NCI-H524 treated with DMSO at 0.1 percent for 48 hours (cell line): Measurements from ENCODE around the gene EIF4EBP2.

Source experiments
- DNase-seq: peaks from one replicate; lab custom pipeline; 2025; lab: John Stamatoyannopoulos, UW

The EIF4EBP2 gene

DNA sequence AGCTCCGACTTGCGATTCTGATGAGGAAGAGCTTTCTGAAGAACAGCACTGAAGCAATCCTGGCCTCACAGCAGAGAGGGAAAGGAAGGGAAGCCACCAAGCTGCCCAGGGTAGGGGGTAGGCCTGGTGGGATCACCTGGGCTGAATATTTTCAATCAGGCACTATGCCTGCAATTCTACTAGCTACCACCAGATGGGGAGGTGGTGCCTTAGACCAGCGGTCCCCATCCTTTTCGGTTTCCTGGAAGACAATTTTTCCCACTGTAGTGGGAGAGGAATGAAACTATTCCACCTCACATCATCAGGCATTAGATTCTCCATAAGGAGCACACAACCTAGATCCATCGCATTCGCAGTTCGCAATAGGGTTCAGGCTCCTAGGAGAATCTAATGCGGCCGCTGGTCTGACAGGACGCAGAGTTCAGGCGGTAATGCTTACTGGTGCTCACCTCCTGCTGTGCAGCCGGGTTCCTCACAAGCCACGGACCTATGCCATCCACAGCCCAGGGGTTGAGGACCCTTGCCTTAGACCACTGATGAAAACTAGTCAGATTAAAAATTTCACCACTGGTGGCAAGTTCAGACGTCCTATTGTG, 24.3 kb upstream of the EIF4EBP2 start:
- no peak for DNase-seq

DNA sequence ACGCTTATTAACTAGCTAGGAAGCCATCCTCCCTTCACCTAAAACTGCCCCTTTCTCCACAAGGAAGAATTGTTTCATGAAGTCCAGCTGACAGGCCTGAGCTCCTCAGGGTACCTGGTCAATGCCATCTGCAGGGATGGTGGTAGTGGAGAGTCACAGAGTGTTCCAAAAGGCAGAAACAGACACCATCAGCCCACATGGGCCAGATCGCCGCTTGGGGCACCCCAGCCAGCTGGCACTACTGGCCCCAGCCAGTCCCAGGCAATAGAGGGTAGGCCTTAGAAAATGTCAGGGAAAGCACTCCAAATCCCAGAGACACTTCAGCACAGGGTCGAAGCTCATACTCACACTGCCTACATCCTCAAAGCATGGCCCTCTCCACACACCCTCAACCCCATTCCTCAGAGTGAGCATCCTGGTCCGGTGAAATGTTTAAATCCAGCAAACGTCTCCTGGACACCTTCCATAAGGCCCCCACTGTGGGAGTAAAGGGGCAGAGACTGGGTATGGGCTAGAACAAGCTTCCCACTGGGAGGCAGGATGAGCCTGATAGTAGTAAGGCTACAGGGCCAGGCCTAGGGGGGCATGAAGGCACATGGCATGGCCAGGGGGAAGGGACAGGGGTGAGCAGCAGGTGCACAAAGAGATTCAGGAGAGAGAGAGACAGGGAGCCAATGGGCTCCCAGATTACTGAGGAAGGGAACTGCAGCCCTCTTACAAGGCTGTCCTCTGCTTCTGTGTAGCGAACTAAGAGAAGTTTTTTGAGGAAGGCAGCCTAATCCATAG, 23.4 kb upstream of the EIF4EBP2 start:
- peak; percentile 5 for DNase-seq

DNA sequence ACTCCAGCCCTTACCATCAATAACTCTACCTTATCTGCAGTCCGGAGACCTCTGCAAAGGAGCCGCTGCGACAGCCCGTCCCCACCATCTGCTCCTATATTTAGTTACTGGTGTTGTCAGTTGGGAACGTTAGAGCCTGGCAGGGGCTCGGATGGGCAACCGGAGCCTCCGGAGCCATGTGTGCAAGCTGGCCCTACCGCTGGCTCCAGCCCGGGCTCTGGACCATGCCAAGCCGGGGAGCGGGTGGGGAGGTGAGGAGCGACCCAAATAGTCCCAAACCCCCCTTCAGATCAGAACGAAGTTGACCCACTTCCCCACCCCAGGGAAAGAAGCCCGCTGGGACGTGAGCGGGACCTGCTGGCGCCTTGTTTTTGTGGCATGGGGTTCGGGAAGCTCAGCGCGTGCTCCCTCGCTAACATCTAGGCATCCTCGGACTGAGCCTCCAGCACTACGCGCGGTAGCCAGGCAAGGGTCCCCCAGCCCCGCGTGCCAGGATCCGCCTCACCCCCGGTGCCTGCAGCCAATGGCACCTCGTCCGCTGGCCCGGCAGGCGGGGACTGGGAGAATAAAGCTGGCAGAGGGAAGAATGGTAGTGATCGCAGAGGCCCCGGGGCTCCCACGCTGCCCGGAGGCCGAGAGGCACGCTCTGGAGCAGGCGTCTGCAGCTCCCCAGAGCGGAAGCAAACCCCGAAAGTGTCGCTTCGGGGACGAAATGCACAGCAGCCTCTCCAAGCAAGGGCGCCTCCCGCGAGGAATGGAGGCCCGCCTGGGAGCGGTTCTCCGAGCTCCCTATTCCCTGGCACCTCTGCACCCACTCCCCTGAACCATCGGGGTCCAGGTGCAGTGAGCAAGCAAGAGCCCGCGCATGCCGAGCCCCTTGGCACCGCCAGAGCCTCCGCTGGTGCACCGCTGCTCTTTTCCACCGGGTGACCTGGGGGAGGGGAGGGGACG, 22.2 kb upstream of the EIF4EBP2 start:
- DNase-seq: peak; percentile 47

DNA sequence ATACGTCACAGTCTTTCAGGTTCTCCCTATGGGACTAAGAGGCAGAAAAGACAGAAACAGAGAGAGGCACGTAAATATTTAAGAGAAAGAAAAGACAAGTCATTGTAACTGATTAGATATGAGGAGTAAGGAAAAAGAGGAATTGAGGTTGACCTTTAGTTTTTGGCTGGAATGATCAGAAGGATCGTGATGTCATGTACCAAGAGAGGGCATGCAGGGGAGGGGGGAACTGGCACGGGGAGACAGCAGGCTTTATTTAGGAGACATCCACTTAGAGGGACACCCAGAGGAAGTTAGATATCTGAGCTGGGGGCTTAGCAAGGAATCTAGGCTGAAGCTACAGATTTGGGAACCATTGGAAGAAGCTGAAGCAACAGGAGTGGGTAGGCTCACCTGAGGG, 12.3 kb upstream of the EIF4EBP2 start:
- no peak for DNase-seq

GRCh38 chr10:70396140-70396539, 7.8 kb upstream of the EIF4EBP2 start:
- DNase-seq: no peak

GRCh38 chr10:70399177-70399576, 4.8 kb upstream of the EIF4EBP2 start:
- DNase-seq: no peak

- DNase-seq: no peak
Observed at GRCh38 chr10:70403483-70404035, 386 bp upstream of the EIF4EBP2 start.

DNA sequence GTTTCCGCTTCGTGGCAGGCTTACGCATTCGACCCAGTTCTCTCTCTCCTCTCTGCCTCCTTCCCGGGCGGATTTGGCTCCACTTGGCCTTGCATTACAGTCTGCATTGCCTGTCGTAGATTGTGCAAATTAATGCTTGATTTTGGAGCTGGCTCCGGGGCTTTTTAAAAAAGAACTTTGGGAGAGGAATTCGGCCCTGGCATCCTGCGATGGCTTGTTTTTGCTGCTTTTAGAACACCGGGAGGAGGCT, 767 bp downstream of the EIF4EBP2 start:
- DNase-seq: no peak

DNA sequence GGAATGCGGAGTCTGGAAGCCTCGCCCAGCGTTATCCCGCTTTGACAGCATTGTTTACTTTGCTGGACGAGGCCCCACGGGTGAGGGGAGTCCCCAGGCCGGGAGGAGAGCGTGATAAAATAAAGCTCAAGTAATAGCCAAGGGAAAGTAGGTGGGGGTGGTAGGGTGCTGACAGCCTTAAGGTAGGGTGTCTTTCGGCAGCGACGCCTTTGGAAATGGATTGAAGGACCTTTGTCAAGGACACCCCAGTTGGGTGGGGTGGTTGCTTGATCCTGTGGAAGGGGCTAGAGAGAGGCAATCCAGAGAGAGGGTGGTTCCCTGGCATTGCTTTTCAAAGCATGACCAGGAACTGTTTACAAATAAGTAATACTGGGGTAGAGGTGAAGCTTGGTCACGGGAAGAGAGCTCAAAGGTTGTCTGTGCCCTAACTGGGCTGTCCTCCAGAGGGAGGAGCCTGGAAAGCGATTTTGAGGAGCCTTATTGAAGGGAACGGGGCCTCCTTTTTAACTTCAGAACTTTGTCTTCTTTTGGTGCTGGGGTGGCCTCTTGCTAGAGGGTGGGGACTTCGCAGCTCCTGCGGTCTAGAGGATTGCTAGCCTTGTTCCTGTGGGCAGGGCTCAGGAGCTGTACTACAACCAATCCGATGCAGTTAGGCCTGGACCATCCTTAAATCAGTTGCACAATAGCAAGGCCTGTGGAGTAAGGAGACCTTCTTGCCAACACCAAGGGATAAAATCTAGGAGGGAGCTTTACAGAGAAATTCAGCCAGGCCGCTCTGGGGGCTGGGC, 1.3 kb downstream of the EIF4EBP2 start:
- DNase-seq: no peak

DNA sequence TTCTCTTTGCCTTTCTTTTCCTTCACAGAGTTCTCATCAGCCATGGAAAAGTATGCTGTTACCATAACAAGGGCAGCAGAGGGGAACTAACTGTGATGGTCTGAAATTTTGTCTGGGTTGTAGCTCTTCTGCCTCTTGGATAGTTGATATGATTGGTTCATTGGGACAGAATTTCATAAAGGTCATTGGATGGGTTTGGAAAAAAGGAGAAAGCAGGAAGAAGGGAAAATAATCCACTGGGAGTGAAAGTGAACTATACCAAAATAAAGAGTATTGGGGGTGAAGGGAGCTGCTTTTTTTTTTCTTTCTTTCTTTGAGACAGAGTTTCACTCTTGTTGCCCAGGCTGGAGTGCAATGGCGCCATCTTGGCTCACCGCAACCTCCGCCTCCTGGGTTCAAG, 5.8 kb downstream of the EIF4EBP2 start:
- DNase-seq: no peak

- DNase-seq: no peak
Observed at GRCh38 chr10:70410608-70411007, 6.7 kb downstream of the EIF4EBP2 start.

GRCh38 chr10:70412356-70412755, 8.4 kb downstream of the EIF4EBP2 start:
- DNase-seq: no peak

- no peak for DNase-seq
Observed at GRCh38 chr10:70417568-70417967, 13.6 kb downstream of the EIF4EBP2 start.

DNA sequence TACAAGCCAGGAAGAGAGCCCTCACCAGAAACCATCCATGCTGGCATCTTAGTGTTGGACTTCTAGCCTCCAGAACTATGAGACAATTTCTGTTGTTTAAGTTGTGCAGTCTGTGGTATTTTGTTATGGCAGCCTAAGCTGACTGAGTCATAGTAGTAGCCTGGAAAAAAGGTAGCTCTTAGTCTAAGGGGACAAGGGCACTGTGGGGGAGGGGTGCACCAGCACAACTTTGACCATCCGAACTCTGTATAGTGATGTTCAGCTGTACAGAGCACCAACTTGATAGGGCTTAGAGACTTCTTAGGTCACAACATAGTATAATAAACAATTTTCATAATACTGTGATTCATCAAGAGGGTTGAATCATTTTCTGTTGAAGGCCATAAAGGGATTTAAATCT, 14.3 kb downstream of the EIF4EBP2 start:
- DNase-seq: no peak

DNA sequence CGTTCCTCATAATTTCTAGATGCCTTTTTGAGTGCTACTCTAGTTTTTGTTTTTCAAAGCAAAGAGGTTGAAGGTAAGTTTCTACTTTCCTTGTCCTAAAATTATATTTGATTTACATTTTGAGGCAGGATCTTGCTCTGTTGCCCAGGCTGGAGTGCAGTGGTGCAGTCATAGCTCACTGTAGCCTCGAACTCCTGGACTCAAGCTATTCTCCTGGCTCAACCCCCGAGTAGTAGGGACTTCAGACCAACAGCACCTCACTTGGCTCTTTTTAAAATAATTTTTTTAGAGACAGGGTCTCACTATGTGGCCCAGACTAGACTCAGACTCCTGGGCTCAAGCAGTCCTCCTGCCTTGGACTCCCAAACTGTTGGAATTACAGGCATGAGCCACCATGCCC, 14.8 kb downstream of the EIF4EBP2 start:
- DNase-seq: no peak

- no peak for DNase-seq
Observed at GRCh38 chr10:70424320-70424719, 20.4 kb downstream of the EIF4EBP2 start.

DNA sequence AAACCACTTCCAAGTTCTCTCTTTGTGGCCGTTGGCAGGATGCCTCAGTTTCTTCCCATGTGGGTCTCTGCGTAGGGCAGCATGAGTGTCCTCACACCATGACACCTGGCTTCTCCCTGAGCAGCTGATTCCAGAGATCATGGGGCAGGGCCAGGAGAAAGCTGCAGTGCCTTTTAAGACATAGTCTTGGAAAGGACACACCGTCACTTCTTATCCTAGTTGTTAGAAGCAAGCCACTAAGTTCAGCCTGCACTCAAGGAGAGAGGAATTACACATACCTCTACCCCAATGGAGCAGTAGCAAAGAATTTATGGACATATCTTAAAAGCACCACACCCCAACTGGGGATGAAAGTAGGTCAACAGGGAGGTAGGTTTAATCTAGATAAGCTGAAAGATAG, 21.2 kb downstream of the EIF4EBP2 start:
- DNase-seq: no peak

DNA sequence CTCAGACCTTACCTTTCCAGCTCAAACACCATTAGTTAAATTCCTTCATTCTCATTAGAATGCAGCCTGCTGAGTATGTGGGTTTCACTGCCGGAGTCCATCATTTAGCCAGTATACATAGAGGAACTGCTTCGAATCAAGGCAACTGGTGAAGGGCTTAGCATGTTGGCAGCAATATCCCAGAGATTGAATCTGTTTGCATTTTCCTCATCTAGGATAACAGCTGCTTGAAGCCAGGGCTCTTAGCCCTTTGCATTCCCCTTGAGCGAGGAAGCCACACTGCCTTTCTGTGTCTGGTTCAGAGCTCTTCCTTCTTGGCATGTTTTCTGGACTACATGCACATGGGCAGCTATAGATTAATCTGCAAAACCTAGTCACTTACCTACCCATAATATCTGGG, 22.9 kb downstream of the EIF4EBP2 start:
- DNase-seq: no peak

DNA sequence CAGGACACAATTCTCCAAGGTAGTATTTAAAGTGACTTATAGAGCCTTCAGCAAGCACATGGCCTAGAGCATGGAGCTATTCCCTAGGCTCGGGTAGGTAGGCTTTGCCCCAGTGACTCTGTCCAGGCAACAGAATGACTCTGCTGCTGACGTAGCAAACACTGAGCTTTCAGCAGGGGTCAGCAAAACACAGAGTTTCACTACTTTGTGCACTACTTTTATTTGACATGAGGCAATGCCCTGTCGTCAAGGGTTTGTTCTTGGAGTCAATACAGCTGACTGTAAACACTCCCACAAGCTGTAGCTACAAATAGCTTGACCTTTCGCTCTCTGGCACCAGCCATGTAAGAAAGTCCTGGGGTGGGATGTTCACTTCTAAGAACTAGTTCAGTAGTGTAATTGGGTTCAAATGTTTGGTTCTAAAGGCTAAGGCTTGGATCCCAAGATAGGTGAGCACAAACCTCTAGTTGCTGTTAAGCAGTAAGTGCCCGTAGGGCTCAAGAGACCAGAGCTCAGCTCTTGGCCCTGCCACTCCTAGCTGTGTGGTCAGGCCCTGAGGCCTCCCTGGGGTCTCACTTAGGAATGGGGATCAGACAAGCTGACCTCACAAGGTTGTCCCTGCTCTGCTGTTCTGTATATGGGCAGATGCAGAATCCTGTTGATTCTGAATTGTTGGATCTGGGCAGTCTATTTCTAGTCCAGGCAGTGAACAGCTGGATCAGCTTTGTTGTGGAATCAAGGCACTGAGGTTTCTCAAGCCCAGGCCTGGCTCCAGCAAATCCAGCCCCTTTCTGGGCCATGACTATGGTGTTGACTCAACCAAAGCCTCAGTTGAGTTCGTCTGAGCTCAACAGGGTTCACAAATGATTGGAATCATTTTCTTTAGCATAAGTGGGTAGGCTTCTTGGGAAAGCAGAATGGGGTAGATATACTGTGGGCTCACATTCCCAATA, 26.8 kb downstream of the EIF4EBP2 start:
- no peak for DNase-seq

DNA sequence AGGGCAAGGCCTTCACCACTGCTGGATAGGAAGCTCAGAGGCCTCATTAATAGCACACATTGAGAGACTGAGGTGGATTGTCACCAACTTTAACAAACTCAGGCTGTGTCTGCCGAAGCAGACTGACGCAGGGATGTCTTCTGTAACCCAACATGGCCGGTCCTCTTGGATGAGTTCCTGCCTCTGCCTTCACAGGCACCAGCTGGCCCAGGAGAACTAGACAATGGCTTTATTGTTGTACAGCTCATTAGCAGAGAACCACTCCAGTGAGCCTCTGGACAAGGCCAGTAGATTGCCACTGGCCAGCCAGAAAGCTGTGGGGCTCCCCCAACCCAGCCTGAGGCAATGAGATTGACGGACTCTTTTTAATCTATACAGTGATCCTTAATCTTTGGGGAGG, 28.2 kb downstream of the EIF4EBP2 start:
- no peak for DNase-seq
